K562 (cell line): ENCODE measurements around the gene DVL2.

Experiments
- ATF1 ChIP-seq, 2 experiments: fragments of 450-650 bp in 1 of 2; IDR thresholded peaks; 2 replicates each; pipeline ENCODE4 v1.6.1; 2016; ENCODE audit warnings: missing compliant biosample characterization in 1 of 2, missing genetic modification characterization in 1 of 2
- MAX ChIP-seq: sonication (generic); formaldehyde crosslinking; IDR thresholded peaks from 2 replicates; pipeline ENCODE4 v1.9.0; 2022; ENCODE audit warnings: mild to moderate bottlenecking, missing genetic modification reagents
- MTA3 ChIP-seq: fragments of 450-650 bp; formaldehyde crosslinking; IDR thresholded peaks from 2 replicates; pipeline ENCODE4 v1.6.1; 2017; ENCODE audit warnings: mild to moderate bottlenecking, borderline replicate concordance
- NFIX ChIP-seq: fragments of 250-450 bp; sonication (Bioruptor Pico); IDR thresholded peaks from 2 replicates; pipeline ENCODE4 v1.4.0; 2020; ENCODE audit warnings: low read depth, mild to moderate bottlenecking, moderate library complexity
- TAF1 ChIP-seq: IDR thresholded peaks from 2 replicates; pipeline ENCODE4 v1.6.1; 2011; ENCODE audit warnings: mild to moderate bottlenecking, low read length, moderate library complexity; ENCODE audit not compliant: insufficient read depth, control insufficient read depth, severe bottlenecking; ENCODE audit errors: extremely low read depth
- ZFP36 ChIP-seq: fragments of 150-350 bp; IDR thresholded peaks from 2 replicates; pipeline ENCODE4 v1.6.1; 2018; ENCODE audit warnings: low read length, low read depth; ENCODE audit not compliant: partially characterized antibody
- ZNF274 ChIP-seq: IDR thresholded peaks from 2 replicates; pipeline ENCODE4 v1.6.1; 2011; ENCODE audit warnings: low read depth, mild to moderate bottlenecking, low read length, moderate library complexity, borderline replicate concordance
- TF ChIP-seq, protein P1 (sequence below), 3 experiments: IDR thresholded peaks in 2 of 3; conservative IDR thresholded peaks in 1 of 3; 2 replicates each; pipeline ENCODE4 v1.5.1; 2011 to 2012; ENCODE audit warnings: low read length in 3 of 3, mild to moderate bottlenecking in 3 of 3, control low read depth in 2 of 3, improper control_type of control experiment in 1 of 3, inconsistent platforms in 1 of 3, low read depth in 1 of 3, mixed read lengths in 1 of 3, moderate library complexity in 1 of 3; ENCODE audit not compliant: insufficient read depth in 2 of 3

GRCh38 chr17:7246779-7247178, 12.5 kb upstream of the DVL2 start:
- TF ChIP-seq MAX (no peak), ZFP36 (no peak), MTA3 (no peak), ZNF274 (no peak), NFIX (CRISPR knock-in tag) (no peak), TAF1 (no peak), ATF1 (CRISPR knock-in tag; IDR thresholded peaks at IDR 0.05) (no peak), ATF1 (tag; IDR thresholded peaks at IDR 0.05) (no peak)
- TF ChIP-seq, protein P1, sequence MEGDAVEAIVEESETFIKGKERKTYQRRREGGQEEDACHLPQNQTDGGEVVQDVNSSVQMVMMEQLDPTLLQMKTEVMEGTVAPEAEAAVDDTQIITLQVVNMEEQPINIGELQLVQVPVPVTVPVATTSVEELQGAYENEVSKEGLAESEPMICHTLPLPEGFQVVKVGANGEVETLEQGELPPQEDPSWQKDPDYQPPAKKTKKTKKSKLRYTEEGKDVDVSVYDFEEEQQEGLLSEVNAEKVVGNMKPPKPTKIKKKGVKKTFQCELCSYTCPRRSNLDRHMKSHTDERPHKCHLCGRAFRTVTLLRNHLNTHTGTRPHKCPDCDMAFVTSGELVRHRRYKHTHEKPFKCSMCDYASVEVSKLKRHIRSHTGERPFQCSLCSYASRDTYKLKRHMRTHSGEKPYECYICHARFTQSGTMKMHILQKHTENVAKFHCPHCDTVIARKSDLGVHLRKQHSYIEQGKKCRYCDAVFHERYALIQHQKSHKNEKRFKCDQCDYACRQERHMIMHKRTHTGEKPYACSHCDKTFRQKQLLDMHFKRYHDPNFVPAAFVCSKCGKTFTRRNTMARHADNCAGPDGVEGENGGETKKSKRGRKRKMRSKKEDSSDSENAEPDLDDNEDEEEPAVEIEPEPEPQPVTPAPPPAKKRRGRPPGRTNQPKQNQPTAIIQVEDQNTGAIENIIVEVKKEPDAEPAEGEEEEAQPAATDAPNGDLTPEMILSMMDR (IDR thresholded peaks at IDR 0.05 in 2 of 3, conservative IDR thresholded peaks at IDR 0.05 in 1 of 3; ENCODE audit: insufficient read depth in 2 of 3, low read depth in 1 of 3, low read length in 3 of 3), result no peak
